SU-DHL-6 (cell line): ENCODE measurements around the gene GRAMD4.

Source experiments
- EZH2phosphoT487 ChIP-seq: fragments of 200-600 bp; sonication (generic), shearing (Covaris generic); conservative IDR thresholded peaks from 2 replicates; pipeline ENCODE4 v1.6.1; 2018; ENCODE audit warnings: mild to moderate bottlenecking, antibody characterized with exemption, low read length, moderate library complexity, mixed read lengths
- TF ChIP-seq, protein P1 (sequence below): fragments of 200-600 bp; sonication (generic); IDR thresholded peaks from one replicate; pipeline ENCODE4 v1.5.1; 2017; ENCODE audit warnings: antibody characterized with exemption, mild to moderate bottlenecking, low read length, moderate library complexity; ENCODE audit not compliant: insufficient read depth, poor library complexity, severe bottlenecking

- TF ChIP-seq, protein P1, sequence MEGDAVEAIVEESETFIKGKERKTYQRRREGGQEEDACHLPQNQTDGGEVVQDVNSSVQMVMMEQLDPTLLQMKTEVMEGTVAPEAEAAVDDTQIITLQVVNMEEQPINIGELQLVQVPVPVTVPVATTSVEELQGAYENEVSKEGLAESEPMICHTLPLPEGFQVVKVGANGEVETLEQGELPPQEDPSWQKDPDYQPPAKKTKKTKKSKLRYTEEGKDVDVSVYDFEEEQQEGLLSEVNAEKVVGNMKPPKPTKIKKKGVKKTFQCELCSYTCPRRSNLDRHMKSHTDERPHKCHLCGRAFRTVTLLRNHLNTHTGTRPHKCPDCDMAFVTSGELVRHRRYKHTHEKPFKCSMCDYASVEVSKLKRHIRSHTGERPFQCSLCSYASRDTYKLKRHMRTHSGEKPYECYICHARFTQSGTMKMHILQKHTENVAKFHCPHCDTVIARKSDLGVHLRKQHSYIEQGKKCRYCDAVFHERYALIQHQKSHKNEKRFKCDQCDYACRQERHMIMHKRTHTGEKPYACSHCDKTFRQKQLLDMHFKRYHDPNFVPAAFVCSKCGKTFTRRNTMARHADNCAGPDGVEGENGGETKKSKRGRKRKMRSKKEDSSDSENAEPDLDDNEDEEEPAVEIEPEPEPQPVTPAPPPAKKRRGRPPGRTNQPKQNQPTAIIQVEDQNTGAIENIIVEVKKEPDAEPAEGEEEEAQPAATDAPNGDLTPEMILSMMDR = no peak
- no peak for TF ChIP-seq EZH2phosphoT487
Observed at GRCh38 chr22:46577368-46578249, 42.6 kb upstream of the GRAMD4 start.
